A172 (cell line): ENCODE results near the gene SSTR4. TPM values are rescaled to one million over a fixed set of nuclear protein-coding genes. Genes with fewer than 3 reads are reported as not detected.
"Not testable (repeated sequence)": the region's sequence is repeated elsewhere in the genome, so short reads cannot be mapped to it uniquely, and the experiment has no call there.

ENCODE experiments used
- DNase-seq: peaks from one replicate; pipeline ENCODE4 v3.0.0-alpha.2; 2015; ENCODE audit warnings: low spot score
- total RNA-seq: library from RNA; depleted of rRNA; stranded (reverse); fragments of >200 nt; shearing (Covaris generic); gene quantifications from 2 replicates; pipeline ENCODE4 v1.2.3, GENCODE V29; 2014

SSTR4 gene
- total RNA-seq, 1 experiment from 2014 or later: not detected

GRCh38 chr20:23018432-23018831 is 16.7 kb upstream of the SSTR4 start:
- DNase-seq: no peak

- no peak for DNase-seq
Observed at GRCh38 chr20:23018941-23019340, 16.2 kb upstream of the SSTR4 start.

GRCh38 chr20:23019403-23019802 is 15.7 kb upstream of the SSTR4 start:
- no peak for DNase-seq

- DNase-seq: no peak
Observed at GRCh38 chr20:23020230-23021018, 14.7 kb upstream of the SSTR4 start.

GRCh38 chr20:23021541-23021940 is 13.6 kb upstream of the SSTR4 start:
- DNase-seq: no peak

GRCh38 chr20:23021951-23022350 is 13.2 kb upstream of the SSTR4 start:
- no peak for DNase-seq

- DNase-seq: no peak
Observed at GRCh38 chr20:23022849-23023248, 12.3 kb upstream of the SSTR4 start.

GRCh38 chr20:23023621-23024177 is 11.4 kb upstream of the SSTR4 start:
- no peak for DNase-seq

GRCh38 chr20:23024701-23025100 is 10.4 kb upstream of the SSTR4 start:
- DNase-seq: no peak

- DNase-seq: not testable (repeated sequence)
Observed at GRCh38 chr20:23025503-23025902, 9.6 kb upstream of the SSTR4 start.

GRCh38 chr20:23027721-23028120 is 7.4 kb upstream of the SSTR4 start:
- no peak for DNase-seq

GRCh38 chr20:23028392-23028791 is 6.7 kb upstream of the SSTR4 start:
- no peak for DNase-seq

- DNase-seq: no peak
Observed at GRCh38 chr20:23029324-23029723, 5.8 kb upstream of the SSTR4 start.

GRCh38 chr20:23031346-23031745 is 3.8 kb upstream of the SSTR4 start:
- no peak for DNase-seq

GRCh38 chr20:23032056-23032749 is 2.9 kb upstream of the SSTR4 start:
- DNase-seq: no peak

- no peak for DNase-seq
Observed at GRCh38 chr20:23032750-23033078, 2.4 kb upstream of the SSTR4 start.

- no peak for DNase-seq
Observed at GRCh38 chr20:23033918-23034317, 1.2 kb upstream of the SSTR4 start.

GRCh38 chr20:23035731-23036130 is 619 bp downstream of the SSTR4 start:
- no peak for DNase-seq

GRCh38 chr20:23036371-23036770 is 1.3 kb downstream of the SSTR4 start:
- no peak for DNase-seq

GRCh38 chr20:23037017-23037481 is 1.9 kb downstream of the SSTR4 start:
- DNase-seq: no peak

GRCh38 chr20:23039136-23039875 is 4.2 kb downstream of the SSTR4 start:
- no peak for DNase-seq

- peak; percentile 21 for DNase-seq
Observed at GRCh38 chr20:23039885-23040508, 4.9 kb downstream of the SSTR4 start.
